ENCODE results near the gene C5orf15. TPM values are rescaled to one million over a fixed set of nuclear protein-coding genes. Genes with fewer than 3 reads are reported as not detected.

Gene C5orf15
- total RNA-seq, 3 donors from 2014 or later = 40.6 to 68.9 (median 41.0) TPM

DNA sequence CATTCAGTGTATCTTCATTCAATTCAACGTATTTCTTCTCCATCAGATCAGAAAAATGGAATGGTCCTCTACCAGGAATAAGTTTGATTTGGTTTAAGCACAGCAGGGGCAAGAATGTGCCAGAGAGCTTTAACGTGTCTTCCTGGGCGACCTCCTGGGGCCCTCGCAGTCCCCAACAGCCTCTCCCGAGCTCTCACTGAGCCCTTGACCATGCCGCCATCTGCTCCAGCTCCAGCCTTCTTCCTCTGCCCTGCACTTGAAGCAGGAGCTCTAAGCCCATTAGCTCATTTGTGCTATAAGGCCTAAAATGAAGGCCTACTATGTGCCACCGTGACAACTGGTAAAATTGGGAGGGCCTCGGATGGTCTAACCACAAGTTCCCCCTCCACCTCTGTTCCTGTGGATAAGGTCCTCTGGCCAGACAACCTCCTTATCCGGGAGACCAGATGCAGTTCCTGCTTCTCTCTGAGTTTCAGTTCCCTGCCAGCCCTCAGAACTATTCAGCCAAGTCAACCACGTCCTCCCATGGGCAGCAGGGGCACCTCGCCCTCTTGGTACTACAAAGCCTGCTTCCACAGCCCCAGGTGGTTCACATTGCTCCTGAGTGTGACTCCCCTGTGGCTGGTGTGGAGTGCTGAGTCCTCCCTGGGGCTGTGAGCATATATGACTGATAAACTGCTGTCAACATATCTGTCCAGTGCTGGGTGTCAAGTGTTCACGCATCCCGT lies 35.8 kb downstream of the C5orf15 start:
- Histone ChIP-seq H3K27ac (no peak overlapping the region), H3K4me1 (no peaks in the 10 kb centered on the region), H3K4me3 (no peak overlapping the region), H3K36me3 (no peaks in the 10 kb centered on the region), H3K9me3 (no peaks in the 10 kb centered on the region), H3K27me3 (no peaks in the 10 kb centered on the region)
- TF ChIP-seq CTCF (IDR thresholded peaks at IDR 0.05) (no peak), POLR2AphosphoS5 (IDR thresholded peaks at IDR 0.05) (no peak), POLR2A (IDR thresholded peaks at IDR 0.05) (no peak)
- intact Hi-C loops (cut with DNase I; ENCODE audit: low total_unique reads) = no loop called here
- no peak for DNase-seq (ENCODE audit: low spot score in 2 of 2)

GRCh38 chr5:133931546-133931945 lies 36.9 kb downstream of the C5orf15 start:
- no peak for DNase-seq (ENCODE audit: low spot score in 2 of 2)
- no peak for TF ChIP-seq CTCF (IDR thresholded peaks at IDR 0.05)
- TF ChIP-seq POLR2A (IDR thresholded peaks at IDR 0.05) = no peak
- no peak for TF ChIP-seq POLR2AphosphoS5 (IDR thresholded peaks at IDR 0.05)
- Histone ChIP-seq H3K27me3 (no peaks in the 10 kb centered on the region), H3K27ac (no peak overlapping the region), H3K4me1 (no peaks in the 10 kb centered on the region), H3K4me3 (no peak overlapping the region), H3K9me3 (no peaks in the 10 kb centered on the region), H3K36me3 (no peaks in the 10 kb centered on the region)
- intact Hi-C loops (cut with DNase I; ENCODE audit: low total_unique reads) = no loop called here

- TF ChIP-seq POLR2A (IDR thresholded peaks at IDR 0.05) = no peak
- TF ChIP-seq CTCF (IDR thresholded peaks at IDR 0.05) = no peak
- no peak for TF ChIP-seq POLR2AphosphoS5 (IDR thresholded peaks at IDR 0.05)
- intact Hi-C loops (cut with DNase I; ENCODE audit: low total_unique reads) = no loop called here
- no peaks in the 10 kb centered on the region for H3K27me3 ChIP-seq
- H3K27ac ChIP-seq = no peak overlapping the region
- no peak for DNase-seq (ENCODE audit: low spot score in 2 of 2)
- no peaks in the 10 kb centered on the region for H3K9me3 ChIP-seq
- no peaks in the 10 kb centered on the region for H3K36me3 ChIP-seq
- no peak overlapping the region for H3K4me3 ChIP-seq
- H3K4me1 ChIP-seq = no peaks in the 10 kb centered on the region
Measured at GRCh38 chr5:133930813-133931090, 37.7 kb downstream of the C5orf15 start.

DNA sequence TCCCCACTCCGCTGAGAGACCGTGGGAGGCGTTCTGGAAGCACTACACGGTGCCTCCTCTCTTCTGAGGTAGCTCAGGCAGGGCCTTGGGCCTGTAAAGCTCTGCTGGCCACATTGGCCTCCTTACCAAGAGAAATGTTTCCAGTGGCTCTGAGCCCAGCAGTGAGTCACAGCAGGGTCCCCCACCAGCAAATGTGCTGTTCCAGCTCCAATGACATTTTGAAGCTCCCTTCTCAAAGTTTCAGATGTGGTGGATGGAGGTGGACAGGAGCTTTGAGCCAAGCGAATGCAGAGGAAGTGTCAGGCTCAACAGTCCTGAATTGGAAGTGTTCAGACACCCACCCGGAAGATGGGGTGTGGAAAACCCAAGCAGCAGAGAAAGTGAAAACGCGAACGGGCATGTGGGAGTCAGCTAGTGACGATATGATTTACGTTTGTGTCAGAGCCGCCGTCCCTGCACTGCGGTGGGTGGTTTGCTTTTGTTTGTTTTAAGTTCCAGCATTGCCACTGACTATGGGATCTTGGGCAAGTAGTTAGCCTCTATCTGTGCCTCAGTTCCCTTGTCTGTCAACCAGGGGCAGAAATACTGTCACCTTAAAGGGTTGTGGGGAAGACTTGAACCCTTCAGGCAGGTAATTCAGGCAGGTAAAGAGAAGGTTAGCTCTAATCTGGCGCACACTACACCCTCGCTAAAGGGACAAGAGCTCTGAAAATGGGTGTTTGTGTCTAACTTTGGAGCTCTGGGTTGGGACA lies 38.2 kb downstream of the C5orf15 start:
- intact Hi-C loops (cut with DNase I; ENCODE audit: low total_unique reads) = no loop called here
- no peak for TF ChIP-seq CTCF (IDR thresholded peaks at IDR 0.05)
- no peak for TF ChIP-seq POLR2AphosphoS5 (IDR thresholded peaks at IDR 0.05)
- TF ChIP-seq POLR2A (IDR thresholded peaks at IDR 0.05) = no peak
- no peaks in the 10 kb centered on the region for H3K36me3 ChIP-seq
- DNase-seq (ENCODE audit: low spot score in 2 of 2) = no peak
- no peak overlapping the region for H3K27ac ChIP-seq
- H3K4me1 ChIP-seq = no peaks in the 10 kb centered on the region
- H3K4me3 ChIP-seq = no peak overlapping the region
- H3K9me3 ChIP-seq = no peaks in the 10 kb centered on the region
- H3K27me3 ChIP-seq = no peaks in the 10 kb centered on the region

GRCh38 chr5:133928587-133929393 lies 39.6 kb downstream of the C5orf15 start:
- Histone ChIP-seq H3K4me3 (no peak overlapping the region), H3K36me3 (no peaks in the 10 kb centered on the region), H3K9me3 (no peaks in the 10 kb centered on the region), H3K4me1 (no peaks in the 10 kb centered on the region), H3K27ac (no peak overlapping the region), H3K27me3 (no peaks in the 10 kb centered on the region)
- TF ChIP-seq CTCF (IDR thresholded peaks at IDR 0.05) (no peak), POLR2AphosphoS5 (IDR thresholded peaks at IDR 0.05) (no peak), POLR2A (IDR thresholded peaks at IDR 0.05) (no peak)
- no peak for DNase-seq (ENCODE audit: low spot score in 2 of 2)
- intact Hi-C loops (cut with DNase I; ENCODE audit: low total_unique reads) = no loop called here
